ENCODE data around the gene LAMB2.

LAMB2 gene

GRCh38 chr3:49161197-49161596 is 28.3 kb upstream of the LAMB2 start:
- FAIRE-seq: no peak

DNA sequence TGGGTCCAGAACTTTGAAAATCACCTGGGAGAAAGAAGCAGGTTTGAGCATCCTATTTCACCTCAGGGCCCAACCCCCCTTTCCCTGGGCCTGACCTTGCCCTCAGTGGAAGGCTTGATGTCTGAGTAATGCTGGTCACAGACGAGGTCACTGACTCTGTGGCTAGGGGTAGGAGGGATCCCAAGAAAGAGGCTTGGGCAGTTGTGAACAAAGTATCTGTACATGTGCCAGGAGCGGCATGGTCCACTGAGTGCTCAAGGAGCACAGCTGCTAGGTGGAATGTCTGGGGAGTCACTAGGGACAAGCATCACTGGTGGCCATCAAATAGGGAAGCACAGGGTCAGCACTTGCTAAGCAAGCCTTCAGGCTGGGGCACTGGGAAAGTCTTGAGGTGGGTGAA is 25.9 kb upstream of the LAMB2 start:
- FAIRE-seq: no peak

DNA sequence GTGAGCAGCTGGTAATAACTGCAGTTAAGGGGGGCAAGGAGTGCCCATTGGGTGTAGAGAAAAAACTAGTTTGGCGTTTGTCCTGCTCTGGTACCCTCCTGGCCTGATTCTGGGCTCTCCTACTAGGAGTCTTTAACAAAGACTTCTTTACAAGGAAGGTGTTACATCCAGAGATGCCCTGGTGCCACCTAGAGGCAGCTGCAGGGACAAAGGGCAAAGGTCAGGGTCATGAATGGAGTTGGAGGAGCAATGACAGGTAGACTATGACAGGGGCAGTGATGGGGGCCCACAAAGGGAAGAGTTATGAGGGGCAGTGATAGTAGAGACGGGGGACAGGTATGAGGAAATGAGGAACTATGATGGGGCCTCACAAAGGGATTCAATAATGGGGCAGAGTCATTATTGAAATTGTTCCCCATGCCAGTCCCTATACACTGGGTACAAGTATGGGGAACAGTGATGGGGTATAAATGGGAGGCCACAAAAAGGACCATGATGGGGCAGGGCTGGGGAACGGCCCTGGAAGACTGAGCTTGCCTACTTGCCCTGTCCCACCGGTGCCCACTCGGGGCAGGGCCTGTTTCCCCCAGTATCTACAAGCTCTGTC is 25.4 kb upstream of the LAMB2 start:
- FAIRE-seq: no peak

DNA sequence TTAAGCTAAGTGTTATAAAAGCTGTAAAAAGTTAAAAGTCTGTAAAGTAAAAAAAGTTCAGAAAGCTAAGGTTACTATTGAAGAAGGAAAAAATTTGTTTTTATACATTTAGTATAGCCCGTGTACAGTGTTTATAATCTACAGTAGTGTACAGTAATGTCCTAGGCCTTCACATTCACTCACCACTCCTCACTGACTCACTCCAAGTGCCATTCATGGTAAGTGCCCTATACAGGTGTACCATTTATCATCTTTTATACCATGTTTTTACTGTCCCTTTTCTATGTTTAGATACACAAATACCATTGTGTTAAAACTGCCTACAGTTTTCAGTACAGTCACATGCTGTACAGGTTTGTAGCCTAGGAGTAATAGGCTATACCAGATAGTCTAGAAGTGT is 24.4 kb upstream of the LAMB2 start:
- no peak for FAIRE-seq

DNA sequence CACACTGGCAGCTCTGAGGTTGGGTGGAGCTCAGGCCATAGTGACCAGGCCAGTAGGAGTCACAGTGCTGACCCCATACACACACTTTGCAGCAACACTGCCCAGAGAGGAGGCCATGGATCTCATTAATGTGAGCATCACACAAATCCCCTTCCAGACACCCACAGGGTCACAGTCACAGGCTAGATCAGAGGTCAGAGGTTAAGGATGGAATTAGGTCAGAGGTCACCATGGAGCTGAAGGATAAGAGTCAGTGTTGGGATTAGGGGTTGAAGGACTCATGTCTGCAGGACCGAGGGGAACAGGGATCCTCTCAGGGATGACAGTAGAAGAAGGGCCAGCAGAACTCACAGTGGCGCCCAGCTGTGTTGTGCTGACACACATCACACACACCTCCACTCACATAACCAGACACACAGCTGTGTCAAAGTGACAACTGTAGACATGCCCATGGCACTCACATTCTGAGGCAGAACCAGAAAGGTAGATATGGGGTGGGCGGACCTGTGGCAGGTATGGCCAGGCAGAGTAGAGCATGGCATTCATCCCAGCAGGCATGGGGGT is 20.6 kb upstream of the LAMB2 start:
- no peak for FAIRE-seq

- FAIRE-seq: no peak
Observed at GRCh38 chr3:49151610-49152009, 18.8 kb upstream of the LAMB2 start.

- FAIRE-seq: no peak
Observed at GRCh38 chr3:49148159-49148558, 15.3 kb upstream of the LAMB2 start.

DNA sequence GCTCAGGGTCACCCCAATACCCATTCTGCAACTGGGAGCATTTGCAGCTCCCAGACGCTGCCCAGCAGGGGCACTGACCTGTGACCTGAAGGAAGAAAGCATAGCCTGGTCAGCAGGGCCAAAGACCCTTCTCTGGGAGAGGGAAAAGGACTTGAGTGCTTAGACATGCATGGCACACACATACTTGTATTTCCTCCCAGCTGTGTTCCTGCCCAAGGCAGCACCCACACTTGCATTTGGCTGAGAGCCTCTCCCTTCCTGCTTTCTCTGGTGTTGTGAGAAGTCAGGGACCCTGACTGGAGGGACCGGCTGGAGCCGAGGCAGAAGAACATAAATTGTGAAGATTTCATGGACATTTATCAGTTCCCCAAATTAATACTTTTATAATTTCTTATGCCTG is 7.2 kb upstream of the LAMB2 start:
- FAIRE-seq: no peak

GRCh38 chr3:49135499-49135898 is 2.6 kb upstream of the LAMB2 start:
- FAIRE-seq: no peak

DNA sequence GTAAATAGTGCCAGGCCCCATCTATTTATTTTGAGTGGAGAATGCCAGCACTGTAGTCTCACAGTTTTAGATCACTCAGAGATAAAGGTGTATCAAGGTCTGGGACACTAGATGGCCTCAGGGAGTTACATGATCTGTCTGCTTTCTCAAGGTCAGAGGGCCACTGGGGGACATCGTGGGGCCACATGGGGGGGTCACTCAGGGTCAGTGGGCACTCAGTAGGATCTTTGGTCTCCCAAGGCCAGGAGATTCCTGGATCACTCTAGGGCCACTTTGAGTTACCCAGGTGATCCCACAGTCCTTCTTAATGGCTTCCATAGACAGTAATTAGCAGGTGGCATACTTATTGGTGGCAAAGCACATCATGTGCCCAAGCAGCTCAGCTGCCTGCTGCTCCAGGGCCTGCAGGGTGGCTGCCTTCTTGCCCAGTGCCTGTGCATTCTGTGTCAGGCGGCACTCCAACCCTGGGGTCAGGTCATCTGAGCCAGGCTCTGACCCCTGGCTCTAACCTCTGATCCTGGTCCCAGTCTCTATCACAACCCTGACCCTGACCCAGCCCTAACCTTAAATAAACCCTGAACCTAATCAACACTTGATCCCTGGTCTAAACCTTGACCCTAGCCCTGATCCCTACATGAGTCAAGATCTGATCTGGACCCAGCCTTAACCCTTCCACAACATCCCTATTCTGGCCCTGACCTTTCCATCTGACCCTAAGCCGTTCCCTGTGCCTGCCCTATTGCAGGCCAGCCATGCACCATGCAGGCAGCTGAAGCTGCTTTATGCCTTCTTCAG is 1.8 kb upstream of the LAMB2 start:
- FAIRE-seq: no peak

DNA sequence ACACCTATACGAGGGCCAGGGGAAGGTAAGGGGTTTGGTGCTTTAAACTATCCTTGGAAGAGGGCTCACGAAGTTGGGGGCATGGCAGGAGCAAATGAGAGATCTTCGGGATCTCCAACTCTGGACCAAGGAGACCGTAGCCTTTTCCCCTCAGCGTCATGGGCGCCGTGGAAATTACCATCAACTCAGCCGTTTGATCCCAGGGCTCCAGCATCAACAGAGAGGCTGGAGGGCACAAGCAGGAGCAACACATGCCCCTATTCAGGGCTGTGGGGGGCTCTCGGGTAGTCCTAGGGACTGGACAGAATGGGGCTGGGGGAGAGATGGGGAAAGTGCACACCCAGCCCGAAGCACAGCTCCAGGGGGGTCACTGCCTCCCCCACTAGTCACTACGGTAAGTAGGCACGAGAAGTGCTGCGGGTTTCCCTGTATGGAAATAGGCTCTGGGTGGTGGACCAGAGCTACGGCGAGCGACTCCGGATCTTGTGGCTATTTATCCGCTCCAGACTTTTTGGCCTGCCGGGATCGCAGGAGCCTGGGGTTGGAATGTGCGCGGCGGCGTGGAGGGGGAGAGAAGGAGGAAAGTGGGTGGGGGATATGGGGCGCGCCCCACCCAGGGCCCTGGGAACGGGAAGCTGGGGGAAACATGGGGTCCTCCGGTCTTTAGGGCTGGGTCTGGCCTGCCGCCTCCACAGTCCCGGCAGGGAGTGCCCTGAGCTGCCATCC is 539 bp upstream of the LAMB2 start:
- no peak for FAIRE-seq

- no peak for FAIRE-seq
Observed at GRCh38 chr3:49132073-49132436, 795 bp downstream of the LAMB2 start.

- no peak for FAIRE-seq
Observed at GRCh38 chr3:49131576-49131975, 1.3 kb downstream of the LAMB2 start.

DNA sequence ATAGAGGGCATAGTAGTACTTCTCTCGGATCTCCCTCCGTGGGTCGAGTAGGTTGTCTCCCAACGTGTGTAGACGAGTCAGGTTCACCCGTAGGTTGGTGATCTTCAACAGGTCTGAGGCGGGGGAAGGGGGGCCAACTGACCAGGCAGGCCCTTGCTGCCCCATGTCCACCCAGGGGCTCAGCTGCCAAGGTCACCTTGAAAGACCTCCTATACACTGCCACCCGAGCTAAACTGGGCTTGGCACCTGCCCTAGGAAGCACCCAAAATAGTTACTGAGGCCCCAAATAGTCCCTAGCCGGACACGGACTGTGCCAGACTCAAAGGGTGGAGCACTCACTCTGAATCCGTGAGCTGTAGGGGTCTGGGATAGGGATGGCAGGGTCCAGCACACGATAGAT is 1.8 kb downstream of the LAMB2 start:
- FAIRE-seq: no peak

GRCh38 chr3:49124991-49125670 is 7.7 kb downstream of the LAMB2 start:
- FAIRE-seq: no peak

DNA sequence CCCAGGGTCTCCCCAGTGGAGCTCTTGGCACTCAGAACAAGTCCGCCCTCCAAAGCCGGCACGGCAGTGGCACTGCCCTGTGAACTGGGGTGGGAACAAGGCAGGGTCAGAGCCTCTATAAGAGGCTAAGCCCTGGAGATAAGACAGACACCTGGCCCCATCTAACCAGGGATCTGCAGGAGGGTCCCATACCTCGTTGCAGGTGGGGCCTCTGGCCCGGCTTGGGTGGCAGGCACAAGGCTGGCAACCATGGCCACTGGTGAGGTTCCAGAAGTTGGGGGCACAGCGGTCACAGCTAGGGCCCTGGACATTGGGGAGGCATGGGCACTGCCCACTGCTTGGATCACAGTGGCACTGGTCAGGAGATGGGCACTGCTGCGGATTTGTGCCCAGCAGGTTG is 8.6 kb downstream of the LAMB2 start:
- no peak for FAIRE-seq

DNA sequence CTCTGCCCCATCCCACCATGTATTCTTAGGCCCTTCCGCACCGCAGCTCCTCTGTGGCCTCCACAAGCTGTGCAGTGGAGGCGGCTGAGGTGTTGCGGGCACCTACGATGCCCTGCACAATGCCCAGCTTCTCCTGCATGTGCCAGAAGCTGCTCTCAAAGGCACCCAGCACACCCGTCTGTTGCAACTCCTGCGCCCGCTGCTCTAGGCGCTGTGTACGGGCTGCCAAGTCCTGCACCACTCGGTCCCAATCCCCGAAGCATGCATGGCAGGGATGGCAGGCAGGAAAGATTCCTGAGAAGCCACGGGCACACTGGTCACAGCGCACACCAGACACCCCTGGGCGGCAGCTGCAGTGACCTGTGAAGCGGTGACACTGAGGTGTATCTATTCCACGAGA is 9.2 kb downstream of the LAMB2 start:
- FAIRE-seq: no peak

- FAIRE-seq: no peak
Observed at GRCh38 chr3:49122886-49123545, 9.8 kb downstream of the LAMB2 start.

- no peak for FAIRE-seq
Observed at GRCh38 chr3:49122451-49122850, 10.4 kb downstream of the LAMB2 start.

DNA sequence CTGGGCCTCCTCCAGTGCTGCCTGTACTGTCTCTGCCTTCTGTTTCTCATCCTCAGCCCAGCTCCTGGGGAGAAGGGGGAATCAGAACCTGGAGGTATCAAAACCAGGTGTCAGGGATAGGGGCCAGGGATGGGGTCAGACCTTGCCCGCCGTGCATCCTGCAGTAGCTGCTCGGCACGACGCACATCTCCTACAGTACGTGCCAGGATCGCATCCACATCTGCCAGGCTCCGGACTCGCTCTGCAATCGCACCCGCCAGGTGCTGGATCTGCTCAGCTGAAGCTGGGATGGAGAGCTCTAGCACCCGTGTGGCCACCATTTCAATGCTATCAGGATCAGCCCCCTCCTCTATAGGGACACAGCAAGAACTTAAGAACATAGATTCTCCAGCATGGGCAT is 10.8 kb downstream of the LAMB2 start:
- no peak for FAIRE-seq

DNA sequence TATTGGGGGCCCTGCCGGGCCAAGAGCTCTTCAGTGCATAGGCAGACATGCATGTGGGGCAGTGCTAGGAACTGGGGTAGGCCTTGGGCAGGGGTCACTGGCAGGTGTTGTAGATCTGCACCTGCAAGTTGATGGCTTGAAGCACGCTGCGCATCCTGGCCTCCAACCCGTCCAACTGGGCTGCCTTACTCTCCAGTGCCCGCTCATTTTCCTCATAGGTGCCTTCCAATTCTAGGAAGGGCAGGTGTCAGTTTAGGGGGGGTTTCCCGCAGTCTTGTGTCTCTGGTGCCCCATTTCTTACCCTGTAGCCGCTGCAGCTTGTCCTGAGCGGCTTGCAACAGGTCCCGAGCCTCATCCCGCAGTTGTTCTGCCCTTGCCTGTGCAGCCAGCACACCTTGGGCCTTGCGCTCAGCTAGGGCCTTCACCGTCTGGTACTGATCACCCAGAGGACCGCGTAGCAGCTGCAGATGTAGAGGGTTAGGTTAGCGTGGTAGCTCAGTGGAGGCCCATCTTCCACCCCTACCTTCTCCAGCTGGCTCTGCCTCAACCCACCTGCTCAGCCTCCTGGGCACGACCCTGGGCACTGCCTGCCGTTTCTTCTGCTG is 11.6 kb downstream of the LAMB2 start:
- FAIRE-seq: no peak

- peak; percentile 38 for FAIRE-seq
Observed at GRCh38 chr3:49120438-49121131, 12.3 kb downstream of the LAMB2 start, which contains the start of gene USP19. USP19 (minus strand) TSS chr3:49120823; CDS start chr3:49119145, 1,678 bp downstream.

Data from colon (tissue), 2 donors.